HG02885 (cell line): ENCODE results near the gene JARID2.
"Not testable (repeated sequence)": the region's sequence is repeated elsewhere in the genome, so short reads cannot be mapped to it uniquely, and the experiment has no call there.

ENCODE experiments used
- ATAC-seq: cut with Tn5 transposase; IDR thresholded peaks from one replicate; pipeline ENCODE4 v1.9.1; 2021; ENCODE audit warnings: mild to moderate bottlenecking; ENCODE audit not compliant: unreplicated experiment, poor library complexity

Gene JARID2

DNA sequence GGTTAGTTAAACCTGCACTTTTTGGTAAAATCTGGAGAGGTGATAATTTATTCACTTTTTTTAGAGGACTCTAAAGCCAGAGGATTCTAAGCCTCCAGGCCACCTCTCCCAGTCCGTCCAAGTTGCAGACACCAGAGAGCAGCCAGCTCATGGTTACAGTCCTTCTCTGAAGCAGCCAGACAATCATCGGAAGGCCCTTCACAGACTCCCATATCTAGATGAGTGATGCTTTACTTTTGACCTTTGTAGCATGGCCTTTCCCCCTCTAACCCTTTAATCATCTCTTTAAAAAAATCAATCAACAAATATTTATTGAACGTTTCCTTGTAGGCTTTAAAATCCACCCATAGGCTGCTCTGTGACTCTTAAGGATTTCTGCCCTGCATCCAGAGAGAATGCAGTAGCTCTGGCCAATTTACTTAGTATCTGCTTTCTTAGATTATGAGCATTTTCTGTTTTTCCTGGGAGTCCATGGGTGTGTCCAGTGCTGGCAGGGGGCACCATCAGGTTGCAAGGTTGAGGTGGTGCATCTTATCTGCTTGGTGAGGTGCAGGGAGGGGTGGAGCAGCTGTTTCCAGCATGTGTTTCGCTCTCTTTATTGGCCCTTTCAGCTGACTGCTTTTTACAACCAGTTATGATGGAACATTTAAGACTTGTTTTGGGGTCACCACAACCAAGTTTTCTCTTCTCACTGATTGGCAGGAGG lies 58.6 kb downstream of the JARID2 start:
- ATAC-seq = no peak

DNA sequence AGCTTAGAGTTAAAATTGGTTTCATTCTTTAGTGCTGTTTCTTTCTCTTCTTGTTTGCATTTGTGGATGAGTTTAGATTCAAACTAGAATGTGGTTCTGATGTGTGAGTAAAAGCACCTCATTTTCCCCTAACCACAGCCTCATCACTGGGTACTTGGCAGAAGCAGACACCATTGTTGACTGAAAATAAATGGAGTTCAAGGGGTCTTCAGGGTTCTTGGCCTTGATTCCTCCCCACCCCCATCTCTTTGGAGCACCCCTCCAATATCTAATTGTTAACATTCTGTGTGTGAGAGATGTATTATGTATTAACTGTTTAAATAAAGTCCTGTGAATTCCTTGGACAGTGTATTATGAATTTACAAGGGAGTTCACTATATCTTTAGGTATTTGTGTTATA lies 59.6 kb downstream of the JARID2 start:
- ATAC-seq = peak; percentile 49

DNA sequence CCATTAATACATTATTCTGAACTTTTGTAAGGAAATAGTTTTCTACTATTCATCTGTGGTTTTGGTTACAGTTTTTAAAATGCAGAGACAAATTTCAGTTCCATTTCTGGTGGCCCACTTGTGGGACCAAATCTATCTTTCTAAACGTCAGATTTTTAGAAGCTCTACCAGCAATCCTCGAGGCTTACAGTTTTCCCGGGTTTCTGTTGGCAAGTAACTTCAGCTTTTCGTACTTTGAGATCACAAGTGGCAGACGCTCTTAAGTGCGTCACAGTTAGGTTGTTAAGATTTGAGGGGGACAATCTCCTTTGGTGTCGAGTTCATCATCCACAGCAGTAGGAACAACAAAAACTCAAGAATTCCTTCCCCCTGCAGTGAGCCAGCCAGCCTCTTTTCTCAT lies 60.0 kb downstream of the JARID2 start:
- no peak for ATAC-seq

DNA sequence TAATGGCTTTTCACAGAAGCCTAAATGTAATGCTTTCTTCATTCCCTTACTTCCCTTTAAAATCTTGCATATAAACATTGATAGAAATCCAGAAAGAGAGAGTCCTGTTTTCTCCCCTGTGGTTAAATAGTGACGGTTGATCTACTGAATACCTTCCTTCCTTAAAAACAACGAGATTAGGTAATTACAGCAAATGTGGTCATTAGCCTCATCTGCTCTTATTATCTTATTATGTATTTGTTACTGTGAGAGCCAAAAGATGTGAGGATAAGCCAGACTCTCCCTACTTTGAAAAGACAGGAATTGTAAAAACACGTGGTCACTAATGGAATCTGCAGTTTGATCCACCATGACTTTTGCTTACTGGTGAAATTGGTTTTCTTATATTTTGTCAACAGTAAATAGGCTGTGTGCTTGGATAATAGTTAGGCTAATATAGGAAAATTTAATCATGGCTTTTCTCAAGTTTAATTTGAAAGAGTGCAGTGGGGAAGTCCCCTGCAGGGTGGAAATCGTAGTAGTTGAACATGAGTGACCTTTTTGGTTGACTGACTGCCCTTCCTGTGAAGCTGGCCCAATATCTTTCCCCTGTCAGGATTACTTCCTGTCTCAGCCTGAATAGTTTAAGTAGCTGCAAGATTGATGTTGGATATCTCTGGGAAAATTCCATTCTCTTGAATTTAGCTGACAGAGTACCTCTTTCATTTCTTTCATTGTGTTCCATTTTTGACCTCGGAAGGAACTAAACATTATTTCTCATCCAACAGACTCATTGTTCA lies 62.8 kb downstream of the JARID2 start:
- no peak for ATAC-seq

DNA sequence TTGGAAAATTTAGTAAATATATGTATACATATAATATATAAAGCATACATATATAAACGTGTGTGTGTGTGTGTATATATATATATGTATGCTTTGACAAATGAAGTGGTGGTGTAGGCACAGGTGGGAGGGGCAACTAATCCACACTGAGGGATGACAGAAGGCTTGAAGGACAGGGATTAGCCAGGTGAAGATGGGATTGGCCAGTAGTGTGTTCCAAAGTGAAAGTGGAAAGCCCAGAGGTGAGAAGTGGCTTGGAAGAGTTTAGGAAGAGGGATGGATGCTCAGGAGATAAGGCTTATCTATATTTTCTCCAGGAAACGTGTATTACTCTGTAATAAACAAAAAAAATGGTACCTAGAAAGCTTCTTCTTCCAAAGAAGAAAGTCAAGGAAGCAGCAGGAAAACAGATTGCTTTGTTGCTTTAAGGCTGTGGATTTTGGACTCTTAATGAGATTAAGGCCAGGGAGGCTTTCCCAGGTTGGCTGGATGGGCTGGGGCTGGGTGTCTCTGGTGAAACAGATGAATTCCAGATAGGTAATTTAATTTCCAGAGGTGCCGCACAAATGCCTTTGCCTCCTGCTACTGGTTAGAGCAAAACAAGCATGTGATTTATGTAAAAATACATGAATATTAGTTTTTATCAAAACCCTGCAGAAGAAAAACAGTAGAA lies 63.9 kb downstream of the JARID2 start:
- no peak for ATAC-seq

DNA sequence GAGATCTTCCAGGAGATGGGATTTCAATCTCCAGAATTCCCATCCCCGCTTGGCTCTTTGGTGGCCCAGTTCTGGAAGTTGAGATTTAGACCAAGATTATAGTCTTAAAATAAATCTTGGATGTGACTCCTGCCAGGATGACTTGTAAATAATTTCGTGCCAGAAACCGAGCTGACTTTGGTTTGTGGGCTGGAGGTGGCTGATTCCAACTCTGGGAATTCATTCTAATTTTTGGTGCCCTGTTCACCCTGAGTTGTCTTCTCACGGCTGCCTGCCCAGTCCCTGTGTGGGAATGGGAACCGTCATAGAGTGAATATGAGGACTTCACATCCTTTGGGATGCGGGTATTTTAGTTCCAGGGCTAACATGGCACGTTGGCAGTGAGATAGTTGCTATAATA lies 64.8 kb downstream of the JARID2 start:
- no peak for ATAC-seq

DNA sequence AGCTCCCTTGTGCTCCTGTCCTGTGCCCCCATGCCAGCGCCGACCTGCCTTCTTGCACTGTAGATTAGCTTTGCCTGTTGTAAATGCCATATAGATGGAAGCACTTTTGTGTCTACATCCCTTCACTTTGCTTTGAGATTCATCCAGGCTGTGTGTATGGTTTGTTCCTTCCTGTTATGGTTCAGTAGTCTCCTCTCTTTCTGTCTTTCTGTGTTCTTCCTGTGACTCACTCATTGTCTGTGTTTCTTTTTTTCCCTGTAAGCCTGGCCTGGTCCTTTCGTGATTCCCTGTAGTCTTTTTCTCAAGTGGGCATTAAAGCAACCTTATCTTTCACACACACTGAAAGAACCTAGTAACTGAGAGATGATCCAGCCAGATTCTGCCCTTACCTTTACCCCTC lies 66.6 kb downstream of the JARID2 start:
- no peak for ATAC-seq

DNA sequence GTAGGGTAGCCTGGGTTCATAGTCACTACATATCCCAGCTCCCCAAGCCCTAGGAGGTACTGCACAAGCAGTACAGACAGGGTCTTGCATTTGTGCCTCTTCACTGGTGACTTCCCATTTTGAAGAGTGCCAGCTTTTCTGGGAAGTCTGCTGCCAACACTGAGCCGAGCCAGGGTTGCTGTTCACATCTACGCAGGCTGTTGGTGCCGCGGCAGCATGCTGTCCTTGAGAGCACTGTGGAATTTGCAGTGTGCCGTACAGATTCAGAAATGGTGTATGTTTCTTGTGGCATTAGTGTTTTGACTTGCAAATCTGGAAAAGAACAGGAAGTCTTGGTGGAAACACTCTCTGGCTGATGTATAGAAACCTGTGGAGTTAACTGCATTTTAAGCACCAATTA lies 67.5 kb downstream of the JARID2 start:
- ATAC-seq = peak; percentile 34

DNA sequence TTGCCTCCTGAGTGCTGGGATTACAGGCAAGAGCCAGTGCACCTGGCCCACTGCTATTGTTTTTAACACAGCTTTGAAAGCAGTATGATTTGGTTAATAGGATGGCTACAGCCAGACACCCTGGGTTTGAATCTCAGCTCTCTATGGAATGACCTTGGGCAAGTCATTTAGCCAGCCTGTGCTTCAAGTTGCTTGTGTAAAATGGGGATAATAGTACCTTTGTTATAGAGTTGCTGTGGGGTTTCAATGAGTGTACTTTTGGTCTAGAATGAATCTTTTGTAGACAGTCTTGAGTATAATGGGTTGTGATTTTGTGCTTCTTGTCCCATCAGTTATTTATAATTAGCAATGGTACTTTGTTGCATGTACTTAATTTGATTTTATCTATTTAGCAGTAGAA lies 70.9 kb downstream of the JARID2 start:
- no peak for ATAC-seq

DNA sequence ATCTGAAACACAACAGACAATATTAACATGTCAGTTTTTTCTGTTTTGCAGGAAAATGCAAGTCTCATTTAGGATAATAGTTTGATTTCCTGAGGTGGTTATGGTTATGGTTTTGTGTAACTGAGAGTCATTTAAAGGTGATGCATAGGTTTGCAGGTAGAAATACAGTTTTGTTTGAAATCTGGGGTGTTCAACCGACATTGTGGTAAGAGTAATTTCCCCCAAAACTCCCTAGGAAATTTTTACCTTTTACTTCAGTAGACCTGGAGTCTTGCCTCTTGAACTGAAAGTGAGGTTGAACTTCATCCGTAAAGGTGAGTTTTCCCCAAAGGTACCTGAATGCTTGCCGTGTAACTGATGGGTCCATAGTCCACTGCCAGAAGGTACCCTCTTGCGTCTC lies 71.4 kb downstream of the JARID2 start:
- no peak for ATAC-seq

DNA sequence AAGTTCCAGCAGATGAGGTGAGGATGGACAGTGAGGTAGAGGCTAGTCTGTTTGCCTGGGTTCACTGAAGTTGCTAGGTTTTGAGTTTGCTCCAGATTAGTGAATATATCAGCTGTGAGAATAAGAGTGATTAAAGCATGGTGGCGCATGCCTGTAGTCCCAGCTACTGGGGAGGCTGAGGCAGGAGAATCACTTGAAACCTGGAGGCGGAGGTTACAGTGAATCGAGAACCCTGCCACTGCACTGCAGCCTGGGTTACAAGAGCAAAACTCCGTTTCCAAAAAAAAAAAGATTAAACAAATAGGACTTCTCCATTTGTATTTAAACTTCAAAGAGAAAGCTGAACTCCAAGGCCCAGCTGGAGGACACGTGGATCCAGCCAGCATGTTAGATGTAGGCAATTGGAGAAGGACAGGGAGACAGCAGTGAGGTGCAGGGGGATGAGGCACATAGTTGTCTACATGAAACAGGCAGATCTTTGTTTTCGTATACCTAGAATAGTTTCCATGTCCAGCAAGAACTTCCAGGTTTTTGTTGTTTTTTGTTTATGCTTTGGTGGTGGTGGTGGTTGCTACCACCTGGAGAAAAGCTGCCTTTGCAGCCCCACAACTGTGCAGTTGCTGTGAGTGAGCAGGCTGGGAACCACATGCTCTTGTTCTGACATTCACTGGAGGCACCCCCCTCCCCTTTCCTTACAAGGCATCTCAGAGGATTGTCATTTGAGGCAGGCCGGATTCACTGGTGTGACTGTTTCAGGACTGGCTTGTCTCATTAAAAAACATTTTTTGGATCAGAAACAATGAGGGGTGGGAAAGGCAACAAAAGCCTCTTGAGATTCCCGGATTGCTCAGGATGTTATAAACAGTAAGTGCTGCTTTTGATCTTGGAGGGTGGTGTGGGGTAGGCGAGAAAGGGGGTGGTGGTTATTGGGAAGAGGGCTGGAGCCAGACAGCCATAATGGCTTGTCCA lies 72.3 kb downstream of the JARID2 start:
- ATAC-seq = no peak

DNA sequence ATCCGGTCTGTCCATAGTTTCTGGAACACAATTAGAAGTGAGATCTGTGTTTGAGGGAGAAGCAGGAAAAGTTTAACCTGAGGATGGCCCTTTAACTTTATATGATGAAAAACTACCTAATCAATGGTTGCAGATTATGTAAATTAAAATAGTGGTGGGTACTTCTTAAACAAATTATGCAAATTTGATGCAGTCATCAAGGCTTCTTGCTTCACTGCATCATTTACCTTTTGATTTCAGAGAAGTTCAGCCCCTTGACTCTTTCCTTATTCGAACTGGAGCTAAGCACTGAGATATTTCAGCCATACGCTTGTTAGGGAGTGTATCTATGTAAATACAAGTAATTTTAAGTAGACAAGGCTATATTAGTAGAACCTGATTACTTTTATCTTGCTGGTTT lies 73.8 kb downstream of the JARID2 start:
- no peak for ATAC-seq

DNA sequence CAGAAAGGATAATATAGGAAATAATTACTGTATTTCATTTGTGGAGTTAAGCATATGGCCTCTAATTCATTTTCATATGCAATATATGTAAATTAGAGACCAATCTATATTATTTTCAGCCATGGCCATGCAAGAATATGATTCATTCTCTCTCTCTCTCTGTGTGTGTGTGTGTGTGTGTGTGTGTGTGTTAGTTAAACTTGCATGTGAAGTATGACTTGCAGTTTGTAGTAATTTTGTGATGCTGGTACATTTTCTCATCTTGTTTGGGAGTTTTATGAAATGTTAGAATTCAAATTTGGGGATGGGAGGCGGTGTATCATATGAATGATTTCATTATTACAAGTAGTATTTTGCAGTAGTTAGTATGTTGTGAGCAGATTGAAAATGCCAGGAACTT lies 74.8 kb downstream of the JARID2 start:
- no peak for ATAC-seq

DNA sequence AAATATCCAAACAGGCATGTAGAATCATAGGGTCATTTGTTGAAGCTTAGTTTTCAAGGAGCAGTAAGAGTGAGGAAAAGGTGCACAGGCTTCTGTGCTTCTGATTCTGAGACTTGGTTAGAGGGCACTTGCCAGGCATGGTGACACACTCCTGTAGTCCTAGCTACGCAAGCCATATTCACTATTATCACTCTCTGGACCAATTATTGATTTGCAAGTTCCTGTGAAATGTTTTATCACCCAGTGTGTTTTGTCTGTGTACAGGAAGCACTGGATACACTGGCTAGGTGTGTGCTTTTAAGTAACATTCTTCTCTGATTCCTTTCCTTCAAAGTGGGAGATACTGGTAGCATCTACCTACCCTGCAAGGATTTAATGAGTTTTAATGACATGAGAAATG lies 76.3 kb downstream of the JARID2 start:
- no peak for ATAC-seq

DNA sequence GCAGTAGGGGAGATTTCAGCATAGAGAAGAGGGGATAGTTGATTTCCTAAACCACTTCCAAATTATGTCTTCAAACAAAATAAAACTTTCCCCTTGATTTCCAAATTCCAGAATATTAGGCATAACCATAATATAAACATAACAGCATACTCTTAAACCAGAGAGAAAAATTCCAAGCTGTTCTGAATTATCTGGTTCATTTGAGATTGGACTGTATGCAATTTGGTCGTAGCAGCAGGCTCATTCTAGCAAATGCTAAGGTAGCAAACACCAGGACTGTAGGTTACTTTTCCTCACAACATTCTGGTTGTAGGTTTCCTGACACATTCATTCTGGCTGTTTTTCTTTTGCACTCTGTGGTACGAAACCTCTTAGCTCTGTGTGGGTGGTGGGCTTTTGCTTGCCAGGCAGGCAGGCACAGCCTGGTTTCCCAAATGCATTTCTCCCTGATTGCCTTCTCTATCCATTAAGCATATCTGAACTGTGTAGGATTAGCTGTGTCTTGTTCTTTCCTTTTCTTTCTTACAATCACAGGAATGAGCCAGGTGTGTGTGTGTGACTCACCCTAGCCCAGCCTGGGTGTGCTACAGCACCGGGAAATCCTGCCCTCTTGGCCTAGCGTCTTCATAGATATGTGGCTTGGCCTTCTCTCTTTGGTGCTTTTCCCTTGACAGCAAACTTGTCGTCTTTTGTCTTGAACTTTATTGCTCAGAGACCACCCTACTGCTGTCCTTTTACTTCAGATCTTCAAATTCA lies 77.1 kb downstream of the JARID2 start:
- ATAC-seq = no peak

DNA sequence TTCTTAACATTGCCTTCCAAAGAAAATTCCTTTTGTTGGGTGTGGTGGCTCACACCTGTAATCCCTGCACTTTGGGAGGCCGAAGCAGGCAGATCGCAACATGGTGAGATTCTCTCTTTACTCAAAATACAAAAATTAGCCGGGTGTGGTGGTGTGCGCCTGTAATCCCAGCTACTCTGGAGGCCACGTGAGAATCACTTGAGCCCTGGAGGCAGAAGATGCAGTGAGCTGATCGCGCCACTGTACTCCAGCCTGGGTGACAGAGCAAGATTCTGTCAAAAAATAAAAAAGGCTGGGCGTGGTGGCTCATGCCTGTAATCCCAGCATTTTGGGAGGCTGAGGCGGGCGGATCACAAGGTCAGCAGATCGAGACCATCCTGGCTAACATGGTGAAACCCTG lies 77.7 kb downstream of the JARID2 start:
- not testable (repeated sequence) for ATAC-seq

DNA sequence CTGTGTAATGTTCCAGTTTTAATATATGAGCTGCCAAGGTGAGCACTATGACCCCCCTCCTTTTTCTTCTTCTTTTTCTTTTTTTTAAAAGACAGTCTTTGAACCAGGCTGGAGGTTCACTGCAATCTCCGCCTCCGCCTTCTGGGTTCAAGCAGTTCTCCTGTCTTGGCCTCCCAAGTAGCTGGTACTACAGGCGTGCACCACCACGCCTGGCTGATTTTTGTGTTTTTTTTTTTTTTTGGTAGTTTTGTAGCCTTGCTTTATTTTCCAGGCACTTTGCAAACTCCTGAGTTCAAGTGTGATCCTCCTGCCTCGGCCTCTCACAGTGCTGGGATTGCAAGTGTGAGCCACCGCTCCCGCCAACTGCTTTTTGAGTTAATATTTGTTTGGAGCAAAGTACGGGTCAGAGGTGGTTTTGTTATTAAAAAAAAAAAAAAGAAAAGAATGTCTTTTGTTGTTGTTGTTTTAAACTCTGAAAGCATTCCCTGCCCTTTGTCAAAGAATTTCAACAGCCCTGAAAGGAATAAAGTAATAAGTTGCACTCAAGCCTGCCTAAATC lies 78.6 kb downstream of the JARID2 start:
- ATAC-seq = no peak

DNA sequence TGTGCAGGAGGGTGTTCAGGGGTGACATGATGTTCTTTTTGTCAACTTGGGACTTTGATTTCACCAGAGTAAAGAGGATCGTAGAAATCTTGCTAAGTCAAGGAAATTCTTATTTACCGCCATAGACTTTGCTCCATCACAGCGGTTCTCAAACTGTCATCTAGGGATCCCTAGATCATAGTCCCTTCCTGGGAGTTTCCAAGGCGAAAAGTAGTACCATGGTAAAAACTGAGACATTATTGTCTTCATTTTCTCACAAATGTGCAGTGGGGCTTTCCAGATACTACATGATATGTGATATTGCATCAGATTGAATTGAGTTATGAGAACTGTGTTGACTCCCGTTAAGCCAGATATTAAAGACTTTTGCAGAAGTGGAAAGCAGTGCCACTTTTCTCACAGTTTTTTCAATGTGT lies 79.7 kb downstream of the JARID2 start:
- ATAC-seq = no peak

DNA sequence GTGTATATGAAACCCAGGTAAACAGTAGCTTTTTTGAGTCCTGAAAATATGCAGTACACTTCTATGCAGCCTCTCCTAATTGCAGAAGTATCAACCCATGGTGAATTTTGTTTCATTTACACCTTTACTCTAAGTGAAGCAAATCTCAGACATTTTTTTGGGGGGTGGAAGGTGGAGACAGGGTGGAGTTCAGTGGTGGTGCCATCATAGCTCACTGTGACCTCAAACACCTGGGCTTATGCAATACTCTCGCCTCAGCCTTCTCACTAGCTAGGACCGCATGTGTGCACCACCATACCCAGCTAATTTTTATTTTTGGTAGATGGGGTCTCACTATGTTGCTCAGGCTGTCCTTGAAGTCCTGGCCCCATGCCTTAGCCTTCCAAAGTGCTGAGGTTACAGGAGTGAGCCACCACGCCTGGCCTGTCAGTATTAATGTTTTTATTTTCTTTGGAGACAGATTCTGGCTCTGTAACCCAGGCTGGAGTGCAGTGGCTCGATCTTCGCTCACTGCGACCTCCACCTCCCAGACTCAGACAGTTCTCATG lies 80.3 kb downstream of the JARID2 start:
- no peak for ATAC-seq
